Prostate gland (tissue), 2 donors: ENCODE results near the gene YY1AP1. TPM values are rescaled to one million over a fixed set of nuclear protein-coding genes. Genes with fewer than 3 reads are reported as not detected.
A peak's percentile ranks its signal among the peaks of the same experiment; 100 is the strongest.
"Not testable (repeated sequence)": the region's sequence is repeated elsewhere in the genome, so short reads cannot be mapped to it uniquely, and the experiment has no call there.

ENCODE experiments used
- DNase-seq: peaks from one replicate; pipeline ENCODE4 v3.0.0-alpha.2; 2019; ENCODE audit warnings: low spot score
- H3K27ac ChIP-seq, 2 donors: fragments of 200-600 bp; sonication (generic); 2 replicates each; pipeline ENCODE4 v1.5.1; 2017 to 2019
- H3K27me3 ChIP-seq: fragments of 200-600 bp; sonication (generic); replicated peaks from 2 replicates; pipeline ENCODE4 v1.5.1; 2019; ENCODE audit not compliant: insufficient read depth
- H3K36me3 ChIP-seq, 2 donors: fragments of 200-600 bp; sonication (generic); 1 replicate in 1 of 2; 2 replicates in 1 of 2; pipeline versions ENCODE4 v1.5.1 to v1.8.1; 2017 to 2019
- H3K4me1 ChIP-seq: fragments of 200-600 bp; sonication (generic); replicated peaks from 2 replicates; pipeline ENCODE4 v1.5.1; 2019
- H3K4me3 ChIP-seq, 2 donors: fragments of 200-600 bp; sonication (generic); 2 replicates each; pipeline ENCODE4 v1.5.1; 2017 to 2019
- H3K9me3 ChIP-seq: fragments of 200-600 bp; sonication (generic); 2 replicates; pipeline ENCODE4 v1.5.1; 2017
- POLR2A ChIP-seq: fragments of 450-650 bp; IDR thresholded peaks from one replicate; pipeline ENCODE4 v1.6.1; 2016; ENCODE audit warnings: antibody characterized with exemption, mild to moderate bottlenecking
- POLR2AphosphoS5 ChIP-seq: sonication (generic); formaldehyde crosslinking; IDR thresholded peaks from one replicate; pipeline ENCODE4 v1.6.1; 2017; ENCODE audit warnings: antibody characterized with exemption
- WGBS: methylation state at CpG from one replicate; pipeline ENCODE4 v1.1.5; 2018; 5-methylcytosine and 5-hydroxymethylcytosine counted together
- intact Hi-C: fragments of 100-400 bp; cut with DNase I; formaldehyde crosslinking; loops from one replicate; pipeline ENCODE4 v1.14.2; 2022
- total RNA-seq, 2 donors: library from RNA; depleted of rRNA; stranded (reverse); fragments of >200 nt; gene quantifications; one replicate each; pipeline ENCODE4 v1.1.0, GENCODE V29; 2016
- TF ChIP-seq, protein P1 (sequence below), 4 experiments: fragments of 200-600 bp in 2 of 4; fragments of 450-650 bp in 2 of 4; sonication (generic) in 2 of 4; IDR thresholded peaks; 1 replicate in 3 of 4; 2 replicates in 1 of 4; pipeline ENCODE4 v1.5.1; 2016 to 2019; ENCODE audit warnings: antibody characterized with exemption in 4 of 4, mild to moderate bottlenecking in 2 of 4, moderate library complexity in 2 of 4

The YY1AP1 gene, protein sequence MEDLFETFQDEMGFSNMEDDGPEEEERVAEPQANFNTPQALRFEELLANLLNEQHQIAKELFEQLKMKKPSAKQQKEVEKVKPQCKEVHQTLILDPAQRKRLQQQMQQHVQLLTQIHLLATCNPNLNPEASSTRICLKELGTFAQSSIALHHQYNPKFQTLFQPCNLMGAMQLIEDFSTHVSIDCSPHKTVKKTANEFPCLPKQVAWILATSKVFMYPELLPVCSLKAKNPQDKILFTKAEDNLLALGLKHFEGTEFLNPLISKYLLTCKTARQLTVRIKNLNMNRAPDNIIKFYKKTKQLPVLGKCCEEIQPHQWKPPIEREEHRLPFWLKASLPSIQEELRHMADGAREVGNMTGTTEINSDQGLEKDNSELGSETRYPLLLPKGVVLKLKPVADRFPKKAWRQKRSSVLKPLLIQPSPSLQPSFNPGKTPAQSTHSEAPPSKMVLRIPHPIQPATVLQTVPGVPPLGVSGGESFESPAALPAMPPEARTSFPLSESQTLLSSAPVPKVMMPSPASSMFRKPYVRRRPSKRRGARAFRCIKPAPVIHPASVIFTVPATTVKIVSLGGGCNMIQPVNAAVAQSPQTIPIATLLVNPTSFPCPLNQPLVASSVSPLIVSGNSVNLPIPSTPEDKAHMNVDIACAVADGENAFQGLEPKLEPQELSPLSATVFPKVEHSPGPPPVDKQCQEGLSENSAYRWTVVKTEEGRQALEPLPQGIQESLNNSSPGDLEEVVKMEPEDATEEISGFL
- total RNA-seq, result 100 to 1,000 TPM in 1 of 2 donors, 10 to 100 TPM in 1; 63.4 to 121 TPM

DNA sequence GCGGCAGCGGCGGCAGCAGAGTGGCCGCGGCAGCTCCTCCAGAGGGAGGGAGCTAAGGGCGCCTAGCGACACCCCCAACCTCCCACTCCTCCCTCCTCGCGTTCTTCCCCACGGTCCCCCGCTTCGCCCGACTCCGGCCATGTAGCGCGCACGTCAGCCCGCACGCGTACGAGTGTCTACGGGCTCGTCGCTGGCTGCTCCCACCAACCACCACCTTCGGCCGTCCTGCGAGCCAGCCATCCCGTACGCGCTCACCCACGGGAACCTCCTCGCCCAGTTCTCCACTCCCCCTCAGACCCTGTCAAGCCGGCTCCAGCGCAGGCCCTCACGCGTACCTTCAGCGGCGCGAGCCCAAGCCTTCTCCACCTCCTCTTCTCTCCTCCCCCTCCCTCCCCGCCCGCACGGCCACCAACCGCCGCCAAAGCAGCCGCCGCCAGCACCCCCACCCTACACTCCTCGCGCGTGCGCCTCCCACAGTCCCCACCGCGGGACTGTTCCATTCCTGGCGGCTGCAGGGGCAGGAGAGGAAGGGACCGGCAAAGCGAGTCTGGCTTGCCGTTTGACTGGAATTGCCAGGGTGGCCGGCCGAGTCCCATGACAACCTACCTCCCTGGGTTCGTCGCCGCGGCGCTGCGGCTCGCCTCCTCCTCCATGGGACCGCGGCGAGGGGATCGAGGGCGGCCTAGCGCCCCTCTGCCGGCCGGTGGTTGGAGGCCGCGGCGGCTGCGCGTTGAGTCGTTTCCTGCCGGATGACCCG is at the start of gene YY1AP1:
Gene YY1AP1, minus strand, starts transcription at position 451 of the 757 bp plus-strand sequence. CDS start 8,338 bp downstream, outside the sequence.
- TF ChIP-seq, protein P1, sequence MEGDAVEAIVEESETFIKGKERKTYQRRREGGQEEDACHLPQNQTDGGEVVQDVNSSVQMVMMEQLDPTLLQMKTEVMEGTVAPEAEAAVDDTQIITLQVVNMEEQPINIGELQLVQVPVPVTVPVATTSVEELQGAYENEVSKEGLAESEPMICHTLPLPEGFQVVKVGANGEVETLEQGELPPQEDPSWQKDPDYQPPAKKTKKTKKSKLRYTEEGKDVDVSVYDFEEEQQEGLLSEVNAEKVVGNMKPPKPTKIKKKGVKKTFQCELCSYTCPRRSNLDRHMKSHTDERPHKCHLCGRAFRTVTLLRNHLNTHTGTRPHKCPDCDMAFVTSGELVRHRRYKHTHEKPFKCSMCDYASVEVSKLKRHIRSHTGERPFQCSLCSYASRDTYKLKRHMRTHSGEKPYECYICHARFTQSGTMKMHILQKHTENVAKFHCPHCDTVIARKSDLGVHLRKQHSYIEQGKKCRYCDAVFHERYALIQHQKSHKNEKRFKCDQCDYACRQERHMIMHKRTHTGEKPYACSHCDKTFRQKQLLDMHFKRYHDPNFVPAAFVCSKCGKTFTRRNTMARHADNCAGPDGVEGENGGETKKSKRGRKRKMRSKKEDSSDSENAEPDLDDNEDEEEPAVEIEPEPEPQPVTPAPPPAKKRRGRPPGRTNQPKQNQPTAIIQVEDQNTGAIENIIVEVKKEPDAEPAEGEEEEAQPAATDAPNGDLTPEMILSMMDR (IDR thresholded peaks at IDR 0.05), result peak in 2 of 4 experiments; percentile 46
- peak; percentile 79 for TF ChIP-seq POLR2A
- peak; percentile 85 for TF ChIP-seq POLR2AphosphoS5
- under 1% methylated on average over 71 of the region's 81 CpGs for WGBS
- H3K4me3 ChIP-seq, result peak within 1 kb of the TSS; percentile 80 to 97
- peaks cover 4% of the 10 kb centered on the region for H3K4me1 ChIP-seq
- H3K27me3 ChIP-seq, result no peaks in the 10 kb centered on the region
- peak; percentile 92 for DNase-seq
- intact Hi-C loops, result no loop called here
- H3K36me3 ChIP-seq, result no peaks in the 10 kb centered on the region
- H3K27ac ChIP-seq, result peak within 1 kb of the TSS; percentile 84 to 96
- H3K9me3 ChIP-seq, result no peaks in the 10 kb centered on the region

DNA sequence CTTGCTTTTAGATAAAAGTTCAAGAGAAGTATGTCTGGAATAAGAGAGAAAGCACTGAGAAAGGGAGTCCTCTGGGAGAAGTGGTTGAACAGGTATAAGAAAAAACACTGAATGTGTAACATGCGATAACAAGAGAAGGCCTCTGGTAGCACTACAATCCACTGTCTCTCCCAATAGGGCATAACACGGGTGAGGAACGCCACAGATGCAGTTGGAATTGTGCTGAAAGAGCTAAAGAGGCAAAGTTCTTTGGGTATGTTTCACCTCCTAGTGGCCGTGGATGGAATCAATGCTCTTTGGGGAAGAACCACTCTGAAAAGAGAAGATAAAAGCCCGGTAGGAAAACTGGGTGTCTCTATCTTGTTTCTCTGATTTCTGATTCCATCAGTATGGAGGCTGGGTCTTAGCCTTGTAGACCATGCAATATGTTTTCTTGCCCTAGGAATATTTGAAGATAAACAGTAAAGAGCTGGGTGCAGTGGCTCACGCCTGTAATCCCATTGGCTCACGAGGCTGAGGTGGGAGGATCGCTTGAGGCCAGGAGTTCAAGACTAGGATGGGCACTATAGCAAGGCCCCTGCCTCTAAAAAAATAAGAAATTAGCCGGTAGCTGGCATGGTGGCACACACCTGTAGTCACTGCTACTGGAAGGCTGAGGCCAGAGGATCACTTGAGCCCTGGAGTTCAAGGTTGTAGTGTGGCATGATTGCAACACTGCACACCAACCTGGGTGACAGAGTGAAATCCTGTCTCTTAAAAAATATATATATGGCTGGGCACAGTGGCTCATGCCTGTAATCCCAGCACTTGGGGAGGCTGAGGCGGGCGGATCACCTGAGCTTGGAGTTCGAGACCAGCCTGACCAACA is 40.7 kb upstream of the YY1AP1 start:
- 65% methylated on average over 12 of the region's 12 CpGs for WGBS
- Histone ChIP-seq H3K4me1 (no peaks in the 10 kb centered on the region), H3K4me3 (no peak overlapping the region), H3K9me3 (no peaks in the 10 kb centered on the region), H3K27ac (no peak overlapping the region), H3K36me3 (no peaks in the 10 kb centered on the region), H3K27me3 (no peaks in the 10 kb centered on the region)
- intact Hi-C loops, result no loop called here
- no peak for TF ChIP-seq POLR2A
- TF ChIP-seq, protein P1 (IDR thresholded peaks at IDR 0.05), result peak in 3 of 4 experiments; percentile 59 to 68 (median 67)
- peak; percentile 48 for TF ChIP-seq POLR2AphosphoS5
- DNase-seq, result peak; percentile 65

DNA sequence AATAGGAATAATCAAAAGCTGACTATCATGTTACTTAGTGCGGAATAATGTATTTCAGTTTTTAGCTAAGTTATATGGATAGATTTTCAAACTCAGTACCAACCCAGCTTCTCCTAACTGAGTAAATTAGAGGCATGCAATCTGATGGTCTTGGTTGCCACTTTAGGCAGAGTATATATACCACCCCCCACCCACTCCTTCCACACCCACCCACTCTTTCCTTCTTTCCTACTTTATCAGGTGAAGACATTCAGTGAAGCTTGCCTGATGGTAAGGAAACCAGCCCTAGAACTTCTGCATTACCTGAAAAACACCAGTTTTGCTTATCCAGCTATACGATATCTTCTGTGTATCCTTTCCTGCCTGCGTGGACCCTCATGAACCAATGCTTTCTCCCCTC is 36.6 kb upstream of the YY1AP1 start:
- Histone ChIP-seq H3K27ac (no peak overlapping the region), H3K9me3 (no peaks in the 10 kb centered on the region), H3K4me3 (no peak overlapping the region), H3K36me3 (no peaks in the 10 kb centered on the region), H3K4me1 (no peaks in the 10 kb centered on the region), H3K27me3 (no peaks in the 10 kb centered on the region)
- 99% methylated on average over 3 of the region's 3 CpGs for WGBS
- intact Hi-C loops, result no loop called here
- TF ChIP-seq POLR2A (no peak), POLR2AphosphoS5 (no peak)
- TF ChIP-seq, protein P1 (IDR thresholded peaks at IDR 0.05), result no peak
- DNase-seq, result no peak

DNA sequence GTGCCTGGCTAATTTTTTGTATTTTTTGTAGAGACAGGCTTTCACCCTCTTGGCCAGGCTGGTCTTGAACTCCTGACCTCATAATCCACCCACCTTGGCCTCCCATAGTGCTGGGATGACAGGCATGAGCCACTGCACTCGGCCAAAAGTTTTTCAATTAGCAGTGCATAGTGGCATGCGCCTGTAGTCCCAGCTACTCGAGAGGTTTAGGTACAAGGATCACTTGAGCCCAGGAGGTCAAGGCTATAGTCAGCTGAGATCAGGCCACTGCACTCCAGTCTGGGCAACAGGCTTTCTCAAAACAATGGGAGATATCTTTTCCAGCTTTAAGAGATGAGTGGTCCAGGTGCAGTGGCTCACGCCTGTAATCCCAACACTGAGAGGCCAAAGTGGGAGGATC is 31.1 kb upstream of the YY1AP1 start:
- no peaks in the 10 kb centered on the region for H3K36me3 ChIP-seq

DNA sequence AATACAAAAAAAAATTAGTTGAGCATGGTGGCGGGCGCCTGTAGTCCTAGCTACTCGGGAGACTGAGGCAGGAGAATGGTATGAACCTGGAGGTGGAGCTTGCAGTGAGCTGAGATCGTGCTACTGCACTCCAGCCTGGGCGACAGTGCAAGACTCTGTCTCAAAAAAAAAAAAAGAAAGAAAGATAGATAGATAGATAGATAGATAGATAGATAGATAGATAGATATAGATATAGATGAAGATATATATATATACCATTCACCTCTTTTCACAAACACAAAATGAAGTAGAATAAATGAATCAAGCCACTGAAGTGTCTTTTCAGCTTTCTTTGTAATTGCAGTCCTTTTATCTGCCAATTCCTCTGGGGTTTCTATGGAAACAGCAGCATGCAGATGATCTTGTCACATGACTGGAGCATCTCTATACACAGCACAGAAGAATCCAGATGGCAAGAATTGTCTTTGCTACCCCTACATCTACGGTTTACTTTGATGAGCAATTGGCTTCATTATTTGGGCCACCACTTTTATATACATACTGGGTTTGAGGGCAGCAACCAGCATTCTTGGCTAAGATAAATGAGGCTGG is 30.0 kb upstream of the YY1AP1 start:
- H3K4me1 ChIP-seq, H3K36me3 ChIP-seq, DNase-seq, H3K9me3 ChIP-seq, H3K27ac ChIP-seq, intact Hi-C loops, H3K4me3 ChIP-seq, H3K27me3 ChIP-seq: not testable (repeated sequence)
- 91% methylated on average over 6 of the region's 6 CpGs for WGBS

More for the DNA sequence above, 31.1 kb upstream of the YY1AP1 start:
- Histone ChIP-seq H3K4me3 (no peak overlapping the region), H3K4me1 (no peaks in the 10 kb centered on the region), H3K27ac (no peak overlapping the region), H3K27me3 (no peaks in the 10 kb centered on the region), H3K9me3 (no peaks in the 10 kb centered on the region)
- intact Hi-C loops, result no loop called here
- no peak for DNase-seq
- TF ChIP-seq POLR2A (no peak), POLR2AphosphoS5 (no peak)
- TF ChIP-seq, protein P1 (IDR thresholded peaks at IDR 0.05), result no peak
- 94% methylated on average over 4 of the region's 4 CpGs for WGBS
